HepG2 (cell line): Measurements from ENCODE around the gene IFT52. TPM values are rescaled to one million over a fixed set of nuclear protein-coding genes. Genes with fewer than 3 reads are reported as not detected.

ENCODE experiments used
- polyA plus RNA-seq, 8 experiments: library from polyadenylated mRNA; depleted of rRNA in 3 of 8; stranded (reverse) in 7 of 8; unstranded in 1 of 8; fragments of >200 nt; fragmentation: Illumina TruSeq in 4 of 8; extraction: Trizol in 4 of 8; gene quantifications; 2 replicates each; pipeline versions ENCODE4 v1.2.1 to v1.2.3, GENCODE V29; 2011 to 2016; ENCODE audit warnings: low read depth in 4 of 8, missing spikeins in 1 of 8, mixed read lengths in 1 of 8; ENCODE audit not compliant: insufficient read depth in 1 of 8
- total RNA-seq, 5 experiments: library from RNA; depleted of rRNA; stranded (reverse); fragments of >200 nt; fragmentation: Illumina TruSeq; extraction: Trizol; gene quantifications; 2 replicates each; pipeline ENCODE4 v1.2.3, GENCODE V29; 2016; ENCODE audit warnings: low read depth in 1 of 5

IFT52 gene
- total and polyA plus RNA-seq, 2 of the 13 experiments (the other 11 are each of a cell fraction or from before 2014, with no cell fraction given), result 48.0 to 64.0 TPM

Other genes starting within 250 kb of the IFT52 start
- gene SRSF6, start 133.0 kb upstream of the IFT52 start, total RNA-seq (2016; rRNA removed; fragmentation: Illumina TruSeq; extraction: Trizol), result 184 and 194 TPM in 2 replicates
- gene SRSF6, start 133.0 kb upstream of the IFT52 start, polyA plus RNA-seq (2011; rRNA removed), result 151 and 156 TPM in 2 replicates
- gene L3MBTL1, start 83.2 kb upstream of the IFT52 start, total RNA-seq (2016; rRNA removed; fragmentation: Illumina TruSeq; extraction: Trizol), result 2.4 and 9.0 TPM in 2 replicates
- 17.8 and 23.8 TPM in 2 replicates for gene L3MBTL1, start 83.2 kb upstream of the IFT52 start, polyA plus RNA-seq (2011; rRNA removed)
- gene SGK2, start 31.9 kb upstream of the IFT52 start, total RNA-seq (2016; rRNA removed; fragmentation: Illumina TruSeq; extraction: Trizol), result 29.4 and 34.3 TPM in 2 replicates
- gene SGK2, start 31.9 kb upstream of the IFT52 start, polyA plus RNA-seq (2011; rRNA removed), result 6.2 and 12.6 TPM in 2 replicates
- gene MYBL2, start 76.2 kb downstream of the IFT52 start, total RNA-seq (2016; rRNA removed; fragmentation: Illumina TruSeq; extraction: Trizol), result 66.2 and 76.9 TPM in 2 replicates
- 8.7 and 11.9 TPM in 2 replicates for gene MYBL2, start 76.2 kb downstream of the IFT52 start, polyA plus RNA-seq (2011; rRNA removed)
- not detected in 2 replicates for gene GTSF1L, start 136.1 kb downstream of the IFT52 start, total RNA-seq (2016; rRNA removed; fragmentation: Illumina TruSeq; extraction: Trizol)
- gene GTSF1L, start 136.1 kb downstream of the IFT52 start, polyA plus RNA-seq (2011; rRNA removed), result not detected in 2 replicates